ENCODE results near the gene FAM174C.

FAM174C gene

DNA sequence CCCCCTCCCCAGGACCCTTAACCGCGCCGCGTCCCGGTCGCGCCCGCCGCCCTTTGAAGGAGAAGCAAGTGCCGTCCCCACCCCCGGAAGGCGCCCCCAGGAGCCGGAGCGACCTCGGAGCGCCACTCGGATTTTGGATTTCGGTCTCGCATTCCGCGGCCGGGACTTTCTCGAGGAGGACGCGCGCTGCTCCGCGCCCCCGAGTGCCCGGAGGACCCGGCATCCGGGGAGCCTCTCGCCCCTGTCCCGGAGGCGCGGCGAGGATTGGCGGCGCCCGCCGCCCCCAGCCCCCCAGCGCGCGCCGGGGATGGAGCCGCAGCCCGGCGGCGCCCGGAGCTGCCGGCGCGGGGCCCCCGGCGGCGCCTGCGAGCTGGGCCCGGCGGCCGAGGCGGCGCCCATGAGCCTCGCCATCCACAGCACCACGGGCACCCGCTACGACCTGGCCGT is 25.3 kb upstream of the FAM174C start:
- in situ Hi-C loops (cut with MboI; ENCODE audit: low sequenced_read_pairs): no loop called here

DNA sequence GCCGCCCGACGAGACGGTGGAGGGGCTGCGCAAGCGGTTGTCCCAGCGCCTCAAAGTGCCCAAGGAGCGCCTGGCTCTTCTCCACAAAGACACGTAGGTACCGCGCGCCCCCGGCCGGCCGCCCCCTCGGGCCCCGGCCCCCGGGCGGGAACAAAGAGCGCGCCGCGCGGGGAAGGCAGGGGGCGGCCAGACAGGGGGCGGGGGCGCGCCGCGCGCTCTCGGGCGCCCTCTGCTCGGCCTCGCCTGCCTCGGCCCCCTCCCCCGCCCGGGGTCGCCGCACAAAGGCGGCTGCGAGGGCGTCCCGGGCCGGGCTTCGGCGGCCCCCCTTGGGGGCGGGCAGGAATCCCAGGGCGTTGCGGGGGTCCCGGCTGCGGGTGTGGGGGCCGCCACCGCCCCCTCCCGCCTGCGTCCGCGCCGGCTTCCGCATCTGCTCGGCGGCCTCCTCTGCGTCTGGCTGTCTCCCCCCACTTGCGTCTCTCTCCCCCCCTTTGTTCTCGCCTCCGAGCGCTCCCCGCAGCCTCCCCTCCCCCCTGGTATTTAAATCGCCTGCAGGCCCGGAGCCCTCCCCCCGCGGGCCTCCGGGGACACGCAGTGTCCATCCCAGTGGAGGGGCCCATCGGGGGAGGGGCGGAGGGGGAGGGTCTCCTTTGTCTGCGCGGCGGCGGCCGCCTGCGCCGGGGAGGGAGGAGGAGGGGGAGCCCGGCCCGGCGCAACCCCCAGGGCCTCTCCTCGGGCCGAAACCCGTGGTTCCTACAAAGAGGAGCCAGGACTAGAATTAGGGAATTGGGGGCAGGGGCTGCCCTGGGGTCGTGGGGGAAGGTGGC is 24.7 kb upstream of the FAM174C start:
- in situ Hi-C loops (cut with MboI; ENCODE audit: low sequenced_read_pairs): no loop called here

DNA sequence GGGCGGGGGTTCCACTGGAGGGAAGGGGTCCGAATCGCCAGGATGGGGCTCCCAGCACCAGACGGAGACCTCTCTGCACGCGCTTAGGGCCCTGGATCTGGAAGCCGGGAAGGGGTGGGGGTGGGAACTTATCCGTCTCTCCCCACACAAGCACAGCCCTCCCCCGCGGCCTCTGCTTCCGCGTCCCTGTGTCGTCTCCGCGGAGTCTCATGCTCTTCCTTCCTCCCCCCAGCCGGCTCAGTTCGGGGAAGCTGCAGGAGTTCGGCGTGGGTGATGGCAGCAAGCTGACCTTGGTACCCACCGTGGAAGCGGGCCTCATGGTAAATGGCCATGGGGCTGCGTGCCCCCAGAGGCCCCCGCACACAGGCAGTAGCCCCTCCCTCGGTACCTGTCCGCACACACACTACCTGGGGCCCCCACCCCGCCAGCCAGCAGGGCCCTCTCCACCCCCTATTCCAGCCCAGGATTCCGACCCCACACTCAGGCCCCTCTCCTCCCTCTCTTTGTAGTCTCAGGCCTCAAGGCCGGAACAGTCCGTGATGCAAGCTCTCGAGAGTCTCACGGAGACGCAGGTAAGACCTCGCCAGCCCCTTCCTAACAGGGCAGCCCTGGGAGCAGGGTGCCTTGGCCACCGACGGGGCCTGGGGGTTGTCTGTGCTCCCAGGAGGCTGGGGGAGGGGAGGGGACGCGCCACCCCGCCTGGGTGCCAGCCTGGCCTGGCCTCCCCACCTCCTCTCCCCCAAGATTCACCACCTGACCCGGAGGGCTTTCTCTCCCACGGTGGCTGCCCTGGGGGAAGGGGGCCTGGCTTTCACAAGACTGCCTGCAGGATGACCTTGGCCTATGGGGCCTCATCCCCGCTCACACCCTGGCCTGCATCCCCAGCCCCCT is 23.8 kb upstream of the FAM174C start:
- in situ Hi-C loops (cut with MboI; ENCODE audit: low sequenced_read_pairs): no loop called here

DNA sequence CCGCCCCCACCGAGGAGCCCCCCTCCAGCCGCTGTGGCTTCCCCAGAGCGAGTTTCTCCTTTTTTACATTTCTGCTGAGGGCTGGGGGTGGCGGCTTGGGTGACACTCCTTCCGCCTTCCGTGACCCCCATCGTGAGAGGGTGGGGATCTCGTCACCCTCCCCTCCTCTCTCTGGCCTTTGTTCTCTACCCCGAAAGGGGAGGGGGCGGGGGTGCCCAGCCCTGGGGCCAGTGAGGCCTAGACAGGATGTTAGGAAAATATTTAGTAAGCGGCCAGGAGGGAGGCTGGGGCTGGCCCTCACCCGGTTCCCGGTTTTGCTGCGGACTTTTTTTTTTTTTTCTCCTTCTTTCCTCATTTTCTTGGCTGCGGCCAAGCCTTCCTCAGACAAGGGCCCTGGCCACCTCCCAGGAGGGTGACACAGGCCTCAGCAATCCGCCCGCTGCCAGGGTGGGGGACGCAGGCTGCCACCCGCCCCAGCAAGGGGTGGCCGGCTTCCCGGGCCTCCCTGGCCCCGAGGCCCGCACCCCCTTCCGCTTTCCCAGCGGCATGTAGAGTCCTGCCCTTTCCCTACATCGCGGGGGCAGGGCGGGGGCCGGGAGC is 23.0 kb upstream of the FAM174C start:
- in situ Hi-C loops (cut with MboI; ENCODE audit: low sequenced_read_pairs): no loop called here

DNA sequence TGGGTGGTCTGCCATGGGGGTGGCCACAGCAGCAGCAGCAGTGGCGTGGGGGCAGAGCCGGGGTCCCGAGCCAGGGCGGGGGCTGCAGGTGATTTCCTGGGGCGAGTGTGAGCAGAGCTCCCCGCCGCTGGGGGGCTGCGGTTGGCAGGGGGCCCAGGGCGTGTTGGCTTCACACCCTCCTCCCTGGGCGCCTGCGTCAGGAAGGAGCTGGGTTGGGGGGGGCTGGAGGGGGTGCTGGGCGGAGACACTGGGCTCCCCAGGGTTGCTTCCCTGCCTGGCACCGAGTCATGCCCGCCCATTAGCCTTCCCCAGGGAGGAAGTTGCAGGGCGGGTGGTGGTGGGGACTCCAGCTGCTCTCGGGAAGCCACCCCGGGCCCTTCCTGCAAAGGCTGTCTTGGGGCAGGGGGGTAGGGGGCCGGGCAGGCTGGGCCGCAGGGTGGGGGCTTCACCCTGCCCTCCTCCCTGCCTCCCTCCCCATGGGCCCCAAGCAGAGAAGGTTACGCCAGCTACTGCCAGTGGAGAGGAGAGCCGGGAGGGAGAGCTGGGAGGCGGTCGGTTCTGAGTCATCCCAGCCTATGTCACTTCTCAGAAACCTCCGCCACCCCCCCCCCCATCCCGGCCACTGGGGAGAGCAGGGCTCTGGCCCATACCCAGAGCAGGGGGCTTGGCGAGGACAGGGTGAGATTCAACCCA is 22.4 kb upstream of the FAM174C start:
- in situ Hi-C loops (cut with MboI; ENCODE audit: low sequenced_read_pairs): no loop called here

DNA sequence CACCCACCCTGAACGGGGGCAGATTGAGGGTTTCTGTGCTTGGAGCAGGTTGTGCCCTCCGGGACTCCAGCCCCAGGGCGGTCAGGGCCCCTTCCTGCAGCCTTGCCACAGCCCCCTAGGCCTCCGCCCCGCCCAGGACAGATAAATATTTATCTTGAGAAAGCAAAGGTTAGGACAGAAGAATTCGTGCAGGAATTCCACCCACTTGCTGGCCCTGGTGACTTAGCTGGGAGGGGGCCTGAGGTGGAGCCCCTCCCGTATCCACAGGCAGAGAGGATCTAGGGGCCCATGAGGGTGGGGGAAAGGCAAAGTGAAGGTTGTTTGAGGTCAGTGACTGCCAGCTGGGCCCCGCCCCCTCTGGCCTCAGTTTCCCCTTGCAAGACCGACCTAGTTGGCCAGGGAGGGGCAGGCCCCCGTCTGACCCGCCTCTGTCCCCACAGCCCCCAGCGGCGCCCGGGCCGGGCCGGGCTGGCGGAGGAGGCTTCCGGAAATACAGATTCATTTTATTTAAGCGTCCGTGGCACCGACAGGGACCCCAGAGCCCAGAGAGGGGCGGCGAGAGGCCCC is 21.7 kb upstream of the FAM174C start:
- in situ Hi-C loops (cut with MboI; ENCODE audit: low sequenced_read_pairs): no loop called here

DNA sequence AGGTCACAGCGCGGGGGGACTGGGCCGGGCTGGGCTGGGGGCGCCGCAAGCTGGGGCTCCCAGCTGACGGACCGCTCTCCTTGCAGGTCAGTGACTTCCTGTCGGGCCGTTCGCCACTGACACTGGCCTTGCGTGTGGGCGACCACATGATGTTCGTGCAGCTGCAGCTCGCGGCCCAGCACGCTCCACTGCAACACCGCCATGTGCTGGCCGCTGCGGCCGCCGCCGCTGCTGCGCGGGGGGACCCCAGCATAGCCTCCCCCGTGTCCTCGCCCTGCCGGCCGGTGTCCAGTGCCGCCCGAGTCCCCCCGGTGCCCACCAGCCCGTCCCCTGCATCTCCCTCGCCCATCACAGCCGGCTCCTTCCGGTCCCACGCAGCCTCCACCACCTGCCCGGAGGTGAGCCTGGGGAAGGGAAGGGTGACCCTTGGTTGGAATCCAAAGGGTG is 21.2 kb upstream of the FAM174C start:
- in situ Hi-C loops (cut with MboI; ENCODE audit: low sequenced_read_pairs): no loop called here

DNA sequence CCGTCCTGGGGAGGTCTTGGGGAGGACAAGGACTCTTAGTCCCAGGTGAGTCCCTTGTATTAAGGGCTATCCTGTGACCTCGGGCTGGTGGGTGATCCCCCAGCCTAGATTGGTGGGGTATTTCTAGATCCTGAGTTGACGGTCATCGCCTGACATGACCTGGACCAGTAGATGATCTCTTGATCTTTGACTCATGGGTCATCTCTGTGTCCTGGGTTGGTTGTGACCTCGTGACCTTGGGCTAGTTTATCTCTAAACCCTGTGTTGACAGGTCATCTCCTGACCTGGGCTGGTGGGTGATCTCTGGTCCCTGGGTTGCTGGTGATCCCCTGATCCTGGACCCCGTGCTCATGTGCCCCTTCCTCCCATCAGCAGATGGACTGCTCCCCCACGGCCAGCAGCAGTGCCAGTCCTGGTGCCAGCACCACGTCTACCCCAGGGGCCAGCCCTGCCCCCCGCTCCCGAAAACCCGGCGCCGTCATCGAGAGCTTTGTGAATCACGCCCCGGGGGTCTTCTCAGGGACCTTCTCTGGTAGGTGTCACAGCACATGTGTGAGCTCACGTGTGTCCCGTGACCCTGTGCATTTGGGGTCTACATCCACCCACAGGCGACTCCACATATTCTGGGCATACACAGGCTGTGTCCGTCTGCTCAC is 20.7 kb upstream of the FAM174C start:
- in situ Hi-C loops (cut with MboI; ENCODE audit: low sequenced_read_pairs): no loop called here

DNA sequence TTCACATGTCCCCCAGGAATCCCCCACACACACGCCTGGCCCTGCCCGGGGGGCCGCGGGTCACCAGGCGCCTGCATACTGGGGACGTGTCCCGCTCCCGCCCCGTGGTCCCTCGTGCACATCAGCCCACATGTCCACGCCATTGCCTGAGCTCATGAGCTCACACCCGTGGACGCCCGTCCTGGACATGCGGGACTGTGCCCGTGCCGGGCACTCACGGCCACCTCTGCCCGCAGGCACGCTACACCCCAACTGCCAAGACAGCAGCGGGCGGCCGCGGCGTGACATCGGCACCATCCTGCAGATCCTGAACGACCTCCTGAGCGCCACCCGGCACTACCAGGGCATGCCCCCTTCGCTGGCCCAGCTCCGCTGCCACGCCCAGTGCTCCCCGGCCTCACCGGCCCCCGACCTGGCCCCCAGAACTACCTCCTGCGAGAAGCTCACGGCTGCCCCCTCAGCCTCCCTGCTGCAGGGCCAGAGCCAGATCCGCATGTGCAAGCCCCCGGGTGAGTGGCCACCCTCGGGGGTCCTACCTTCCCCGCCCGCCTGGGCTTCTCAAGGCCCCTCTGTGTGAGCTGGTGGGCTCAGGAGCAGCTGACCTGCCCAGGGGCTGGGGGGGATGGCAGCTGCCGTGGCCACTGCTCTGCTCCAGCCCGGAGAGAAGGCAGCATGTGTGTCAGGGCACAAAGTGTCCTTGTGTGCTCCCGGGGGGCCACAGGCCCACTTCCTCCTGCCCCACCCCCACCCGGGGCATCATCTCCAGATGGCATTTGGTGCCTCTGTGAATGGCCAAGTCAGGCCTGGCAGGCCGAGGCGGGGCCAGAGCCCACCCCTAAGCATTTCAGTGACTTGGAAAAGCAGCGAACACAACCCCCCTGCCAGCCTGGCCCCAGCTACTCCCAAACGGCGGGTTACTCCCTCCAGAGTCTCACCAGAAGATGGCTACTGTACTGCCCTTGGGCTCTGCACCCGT is 19.9 kb upstream of the FAM174C start:
- in situ Hi-C loops (cut with MboI; ENCODE audit: low sequenced_read_pairs): no loop called here

DNA sequence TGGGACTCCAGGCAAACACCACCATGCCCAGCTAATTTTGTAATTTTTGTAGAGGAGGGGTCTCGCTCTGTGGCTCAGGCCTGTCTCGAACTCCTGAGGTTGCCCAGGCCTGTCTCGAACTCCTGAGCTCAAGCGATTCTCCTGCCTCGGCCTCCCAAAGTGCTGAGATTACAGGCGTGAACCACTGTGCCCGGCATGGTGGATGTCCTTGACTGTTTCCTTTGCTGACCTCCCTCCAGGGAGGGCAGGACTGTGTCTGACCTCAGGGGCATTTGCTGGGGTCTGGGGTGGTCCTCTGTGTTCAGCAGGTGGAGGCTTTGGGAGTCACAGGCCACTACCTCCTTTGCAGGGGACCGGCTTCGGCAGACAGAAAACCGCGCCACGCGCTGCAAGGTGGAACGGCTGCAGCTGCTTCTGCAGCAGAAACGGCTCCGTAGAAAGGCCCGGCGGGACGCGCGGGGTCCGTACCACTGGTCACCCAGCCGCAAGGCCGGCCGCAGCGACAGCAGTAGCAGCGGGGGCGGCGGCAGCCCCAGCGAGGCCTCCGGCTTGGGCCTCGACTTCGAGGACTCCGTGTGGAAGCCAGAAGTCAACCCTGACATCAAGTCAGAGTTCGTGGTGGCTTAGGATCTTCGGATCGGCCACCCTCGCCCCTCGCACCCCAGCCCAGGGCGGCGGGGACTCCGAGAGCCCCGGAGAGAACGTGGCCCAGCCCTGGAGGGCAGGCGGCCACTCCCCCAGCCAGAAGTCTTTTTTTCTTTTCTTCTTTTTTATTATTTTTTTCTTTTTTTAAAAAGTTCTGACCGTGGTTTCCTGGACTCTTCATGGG is 18.5 kb upstream of the FAM174C start:
- in situ Hi-C loops (cut with MboI; ENCODE audit: low sequenced_read_pairs): no loop called here

DNA sequence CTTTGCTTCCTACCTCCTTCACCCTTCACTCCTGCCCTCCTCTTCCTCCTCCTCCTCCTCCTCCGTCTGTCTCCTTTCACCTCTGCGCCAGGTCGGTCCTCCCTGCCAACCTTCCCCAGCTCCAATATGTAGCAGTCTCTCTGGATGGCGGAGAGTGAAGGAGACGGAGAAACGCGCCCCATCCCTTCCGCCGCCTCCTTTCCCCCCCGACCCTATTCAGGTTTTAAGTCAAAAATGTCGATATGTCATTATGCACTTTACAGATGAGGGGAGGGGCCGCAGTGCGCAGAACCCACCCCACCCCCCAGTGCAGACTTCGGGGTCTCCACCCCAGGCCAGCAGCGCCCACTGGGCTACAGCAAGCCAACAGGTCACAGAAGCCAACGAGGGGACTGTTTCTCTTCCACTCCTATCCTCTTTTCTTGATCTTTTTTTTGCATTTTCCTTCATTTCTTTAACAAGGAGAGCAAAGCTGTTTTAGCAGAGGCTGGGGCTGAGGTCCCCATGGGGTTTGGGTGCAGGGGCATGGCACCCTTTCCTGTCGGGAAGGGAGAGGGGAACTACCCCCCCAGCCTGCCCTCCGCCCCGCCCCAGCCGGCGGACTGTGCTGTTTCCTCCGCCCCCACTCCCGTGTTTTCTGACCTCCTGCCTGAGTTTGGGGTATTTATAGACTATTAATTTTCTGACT is 17.7 kb upstream of the FAM174C start:
- in situ Hi-C loops (cut with MboI; ENCODE audit: low sequenced_read_pairs): no loop called here

DNA sequence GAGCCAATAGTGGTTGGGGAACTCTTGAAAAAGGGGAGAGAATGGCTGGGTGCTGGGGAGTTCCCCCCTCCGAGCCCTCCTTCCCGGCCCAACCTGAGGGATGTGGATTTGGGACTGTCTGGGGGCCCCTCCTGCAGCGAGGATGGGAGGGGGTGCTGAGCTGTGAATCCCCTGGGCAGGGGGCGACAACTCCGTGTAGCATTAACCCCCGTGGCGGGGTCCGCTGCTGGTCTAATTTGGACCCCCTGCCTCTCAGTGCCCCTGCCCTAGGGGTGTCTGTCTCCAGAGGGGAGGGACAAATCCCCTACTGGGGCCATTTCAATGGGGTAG is 17.2 kb upstream of the FAM174C start:
- in situ Hi-C loops (cut with MboI; ENCODE audit: low sequenced_read_pairs): no loop called here

DNA sequence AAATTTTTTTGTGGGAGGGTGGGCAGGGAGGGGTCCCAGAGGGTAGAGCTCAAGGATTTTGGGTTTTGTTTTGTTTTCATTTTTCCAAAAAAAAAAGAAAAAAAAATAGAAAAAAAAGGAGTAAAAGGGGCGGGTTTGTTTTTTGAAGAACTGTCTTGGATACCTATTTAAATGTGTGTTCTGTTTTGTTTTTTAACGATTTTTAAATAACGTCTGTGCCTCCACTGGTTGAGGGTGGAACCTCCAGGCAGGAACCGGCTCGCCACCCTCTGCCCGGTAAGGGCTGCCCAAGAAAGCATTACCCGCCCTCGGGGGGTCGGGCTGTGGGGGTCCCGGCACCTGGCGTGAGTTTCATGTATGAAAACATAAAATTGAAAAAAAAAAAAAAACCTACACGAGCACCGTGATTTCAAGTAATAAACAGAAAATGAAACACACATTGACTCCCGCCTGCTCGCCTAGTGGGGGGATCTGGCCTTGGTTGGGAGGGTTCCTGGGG is 16.6 kb upstream of the FAM174C start:
- in situ Hi-C loops (cut with MboI; ENCODE audit: low sequenced_read_pairs): no loop called here

DNA sequence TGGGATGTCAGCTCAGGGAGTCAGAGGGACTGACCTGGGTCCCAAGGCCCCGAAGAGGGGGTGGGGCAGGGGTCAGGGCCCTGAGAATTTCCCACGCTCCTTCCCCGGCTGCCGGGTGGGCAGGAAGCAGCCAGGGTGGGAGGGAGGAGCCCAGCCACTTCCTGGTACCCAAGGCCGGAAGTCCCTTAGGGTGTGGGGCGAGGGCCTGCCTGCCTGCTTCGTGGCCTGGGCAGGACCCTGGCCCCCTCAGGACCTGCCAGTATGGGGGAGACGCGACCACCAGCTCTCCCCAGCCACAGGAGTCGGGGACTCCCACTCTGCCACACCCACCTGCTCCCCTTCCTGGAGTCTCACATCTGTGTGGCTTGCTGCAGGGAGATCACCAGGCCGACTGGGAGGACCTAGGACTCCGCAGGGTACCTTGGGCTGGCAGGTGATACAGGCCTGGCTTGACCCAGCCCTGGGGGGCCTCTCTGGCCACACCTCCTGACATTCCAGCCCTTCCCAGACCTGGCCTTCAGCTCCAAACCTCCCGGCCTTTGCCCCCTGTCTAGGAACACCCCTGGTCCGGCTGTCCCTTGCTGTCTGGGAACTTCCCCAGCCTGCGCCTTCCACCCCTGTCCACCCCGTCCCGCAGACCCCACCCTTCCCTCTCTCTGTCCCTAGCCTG is 16.0 kb upstream of the FAM174C start:
- in situ Hi-C loops (cut with MboI; ENCODE audit: low sequenced_read_pairs): no loop called here

DNA sequence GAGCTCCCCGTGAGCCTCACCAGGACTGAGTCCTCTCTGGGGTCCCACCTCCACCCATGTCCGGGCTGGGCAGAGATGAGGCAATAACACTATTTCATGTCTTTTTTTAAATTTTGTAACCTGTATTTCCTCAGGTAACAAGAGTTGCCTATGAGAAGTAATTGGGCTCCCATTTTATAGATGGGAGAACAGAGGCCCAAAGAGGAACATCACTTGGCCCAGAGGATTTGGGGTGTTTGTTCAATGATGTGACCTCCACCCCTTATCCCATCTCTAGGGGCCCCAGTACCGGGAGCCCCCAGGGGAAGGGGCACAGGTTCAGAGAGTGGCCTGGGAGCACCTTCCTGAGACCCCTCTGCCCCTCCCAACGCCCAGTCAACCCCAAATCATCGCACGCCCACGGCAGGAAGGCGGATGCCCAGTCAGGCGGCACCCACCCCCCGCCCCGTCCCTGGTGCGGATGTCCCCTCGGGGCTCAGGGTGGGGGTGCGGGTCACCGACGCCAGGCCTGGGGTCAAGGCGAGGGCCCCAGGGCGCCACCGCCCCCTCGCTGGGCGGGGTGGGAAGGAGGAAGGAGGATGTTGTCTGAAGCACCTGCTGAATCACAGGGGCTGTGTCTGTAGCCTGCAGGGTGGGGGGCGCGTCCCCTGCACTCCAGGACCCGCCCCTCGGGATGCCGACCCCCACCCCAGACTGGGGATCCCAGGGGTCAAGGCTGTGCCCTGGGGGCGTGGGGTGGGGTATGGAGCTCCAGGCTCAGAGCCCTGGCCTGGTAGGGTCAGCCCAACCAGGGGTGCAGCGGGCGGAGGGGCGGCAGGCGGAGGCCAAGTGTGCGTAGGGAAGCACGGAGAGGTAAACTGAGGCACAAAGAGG is 15.2 kb upstream of the FAM174C start:
- in situ Hi-C loops (cut with MboI; ENCODE audit: low sequenced_read_pairs): no loop called here

All from hTERT RPE-1 (cell line).